ENCODE measurements around the gene PRSS2. TPM values are rescaled to one million over a fixed set of nuclear protein-coding genes. Genes with fewer than 3 reads are reported as not detected.

Gene PRSS2
- total RNA-seq, 1 experiment from 2014 or later = not detected

GRCh38 chr7:142789441-142789840 lies 18.7 kb downstream of the PRSS2 start:
- Mint-ChIP-seq H3K9me3 (ENCODE audit: unreplicated experiment) (no peaks in the 10 kb centered on the region), H3K27me3 (ENCODE audit: insufficient read depth, unreplicated experiment) (peaks cover 39% of the 10 kb centered on the region), H3K36me3 (ENCODE audit: insufficient read depth, unreplicated experiment) (no peaks in the 10 kb centered on the region), H3K27ac (ENCODE audit: low read depth, unreplicated experiment) (no peak overlapping the region), H3K4me3 (ENCODE audit: unreplicated experiment) (no peak overlapping the region), H3K4me1 (ENCODE audit: insufficient read depth, unreplicated experiment) (peaks cover 5% of the 10 kb centered on the region)
- no peak for DNase-seq (ENCODE audit: unreplicated experiment)
- ChIA-PET POLR2A (interaction anchor here (0.6 kb wide), 2 partner anchors 83 to 216 kb away, joined by 3 read pairs; no protein-coding TSS in a partner anchor), CTCF (interaction anchor here (0.8 to 11.7 kb wide), 7 partner anchors 9 to 253 kb away, joined by 3 to 181 read pairs (median 15); no protein-coding TSS in a partner anchor)
- intact Hi-C loops (cut with micrococcal nuclease) = no loop called here
- no peak for TF ChIP-seq CTCF (IDR thresholded peaks at IDR 0.05; ENCODE audit: unreplicated experiment)
- BruUV-seq (replicated peaks) = no TSS peak

- POLR2A ChIA-PET = no interaction called here
- DNase-seq (ENCODE audit: unreplicated experiment) = no peak
- Mint-ChIP-seq H3K36me3 (ENCODE audit: insufficient read depth, unreplicated experiment) (no peaks in the 10 kb centered on the region), H3K4me3 (ENCODE audit: unreplicated experiment) (no peak overlapping the region), H3K4me1 (ENCODE audit: insufficient read depth, unreplicated experiment) (peaks cover 5% of the 10 kb centered on the region), H3K27me3 (ENCODE audit: insufficient read depth, unreplicated experiment) (peaks cover 45% of the 10 kb centered on the region), H3K9me3 (ENCODE audit: unreplicated experiment) (no peaks in the 10 kb centered on the region), H3K27ac (ENCODE audit: low read depth, unreplicated experiment) (no peak overlapping the region)
- no TSS peak for BruUV-seq (replicated peaks)
- intact Hi-C loops (cut with micrococcal nuclease) = no loop called here
- TF ChIP-seq CTCF (IDR thresholded peaks at IDR 0.05; ENCODE audit: unreplicated experiment) = no peak
- CTCF ChIA-PET = interaction anchor here (0.6 to 11.4 kb wide), 7 partner anchors 9 to 331 kb away, joined by 3 to 150 read pairs (median 13); no protein-coding TSS in a partner anchor
Observed at GRCh38 chr7:142790056-142790455, 19.3 kb downstream of the PRSS2 start.

GRCh38 chr7:142790555-142790954 lies 19.8 kb downstream of the PRSS2 start:
- H3K27me3 Mint-ChIP-seq (ENCODE audit: insufficient read depth, unreplicated experiment) = peaks cover 46% of the 10 kb centered on the region
- no peaks in the 10 kb centered on the region for H3K36me3 Mint-ChIP-seq (ENCODE audit: insufficient read depth, unreplicated experiment)
- POLR2A ChIA-PET = no interaction called here
- intact Hi-C loops (cut with micrococcal nuclease) = no loop called here
- DNase-seq (ENCODE audit: unreplicated experiment) = no peak
- H3K4me3 Mint-ChIP-seq (ENCODE audit: unreplicated experiment) = no peak overlapping the region
- H3K27ac Mint-ChIP-seq (ENCODE audit: low read depth, unreplicated experiment) = no peak overlapping the region
- CTCF ChIA-PET = interaction anchor here (0.6 to 11.4 kb wide), 10 partner anchors 8 to 331 kb away, joined by 3 to 150 read pairs (median 4); no protein-coding TSS in a partner anchor
- no TSS peak for BruUV-seq (replicated peaks)
- no peak for TF ChIP-seq CTCF (IDR thresholded peaks at IDR 0.05; ENCODE audit: unreplicated experiment)
- H3K4me1 Mint-ChIP-seq (ENCODE audit: insufficient read depth, unreplicated experiment) = peaks cover 8% of the 10 kb centered on the region
- H3K9me3 Mint-ChIP-seq (ENCODE audit: unreplicated experiment) = no peaks in the 10 kb centered on the region

GRCh38 chr7:142791502-142791901 lies 20.7 kb downstream of the PRSS2 start:
- intact Hi-C loops (cut with micrococcal nuclease) = no loop called here
- TF ChIP-seq CTCF (IDR thresholded peaks at IDR 0.05; ENCODE audit: unreplicated experiment) = no peak
- DNase-seq (ENCODE audit: unreplicated experiment) = no peak
- Mint-ChIP-seq H3K9me3 (ENCODE audit: unreplicated experiment) (no peaks in the 10 kb centered on the region), H3K36me3 (ENCODE audit: insufficient read depth, unreplicated experiment) (no peaks in the 10 kb centered on the region), H3K4me3 (ENCODE audit: unreplicated experiment) (no peak overlapping the region), H3K27me3 (ENCODE audit: insufficient read depth, unreplicated experiment) (peaks cover 56% of the 10 kb centered on the region), H3K27ac (ENCODE audit: low read depth, unreplicated experiment) (no peak overlapping the region), H3K4me1 (ENCODE audit: insufficient read depth, unreplicated experiment) (peaks cover 11% of the 10 kb centered on the region)
- no TSS peak for BruUV-seq (replicated peaks)
- CTCF ChIA-PET = interaction anchor here (0.6 to 3.3 kb wide), 7 partner anchors 19 to 425 kb away, joined by 3 to 15 read pairs (median 3); no protein-coding TSS in a partner anchor
- POLR2A ChIA-PET = no interaction called here

Measured in MCF 10A (cell line).